Right atrium auricular region (tissue), 2 donors: Measurements from ENCODE around the gene HIBCH. TPM values are rescaled to one million over a fixed set of nuclear protein-coding genes. Genes with fewer than 3 reads are reported as not detected.

Experiments
- DNase-seq: peaks from one replicate; pipeline ENCODE4 v3.0.0-alpha.2; 2019; ENCODE audit warnings: low spot score
- H3K27ac ChIP-seq, 2 donors: fragments of 200-600 bp; sonication (generic); 1 replicate in 1 of 2; 2 replicates in 1 of 2; pipeline ENCODE4 v1.5.1; 2016 to 2019
- H3K27me3 ChIP-seq, 2 donors: fragments of 200-600 bp; sonication (generic); one replicate each; pipeline versions ENCODE4 v1.5.1 to v1.6.0; 2017 to 2019
- H3K36me3 ChIP-seq: fragments of 200-600 bp; sonication (generic); one replicate; pipeline ENCODE4 v1.5.1; 2016
- H3K4me1 ChIP-seq, 2 donors: fragments of 200-600 bp; sonication (generic); one replicate each; pipeline versions ENCODE4 v1.5.1 to v1.6.0; 2017 to 2019
- H3K4me3 ChIP-seq, 2 donors: fragments of 200-600 bp; sonication (generic); 1 replicate in 1 of 2; 2 replicates in 1 of 2; pipeline ENCODE4 v1.5.1; 2017 to 2019; ENCODE audit warnings: mild to moderate bottlenecking in 1 of 2, moderate library complexity in 1 of 2
- H3K9me3 ChIP-seq, 2 donors: fragments of 200-600 bp; sonication (generic); one replicate each; pipeline ENCODE4 v1.5.1; 2019
- total RNA-seq, 2 donors: library from RNA; depleted of rRNA; stranded (reverse); fragments of >200 nt; gene quantifications; one replicate each; pipeline ENCODE4 v1.1.0, GENCODE V29; 2016
- TF ChIP-seq, protein P1 (sequence below), 2 donors: fragments of 200-600 bp; sonication (generic); IDR thresholded peaks; one replicate each; pipeline ENCODE4 v1.5.1; 2019; ENCODE audit warnings: antibody characterized with exemption in 2 of 2

Gene HIBCH
- total RNA-seq, 2 donors from 2014 or later: 11.9 to 17.6 TPM

DNA sequence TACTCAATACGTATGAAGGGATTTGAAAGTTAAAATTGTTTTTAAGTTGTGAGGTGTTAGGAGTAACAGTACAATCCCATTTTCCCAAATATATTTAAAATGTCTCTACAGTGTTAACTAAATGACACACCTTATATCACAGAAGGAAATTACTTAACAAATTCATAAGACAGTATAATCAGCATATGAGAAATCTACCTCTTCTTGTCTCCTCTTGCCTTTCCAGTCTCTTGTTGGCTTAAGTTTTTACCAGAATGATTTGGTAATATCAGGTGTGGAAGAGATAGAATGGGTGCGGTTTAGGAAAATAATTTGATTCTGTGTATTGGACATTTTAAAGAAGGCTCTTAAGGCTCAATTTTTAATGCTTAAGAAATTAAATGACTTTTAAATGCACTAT lies 14.3 kb upstream of the HIBCH start:
- Histone ChIP-seq H3K27ac (peak overlapping the region in 1 of 2 donors; percentile 53), H3K4me3 (no peak overlapping the region), H3K36me3 (no peaks in the 10 kb centered on the region), H3K9me3 (no peaks in the 10 kb centered on the region), H3K4me1 (peaks cover 0 to 7% of the 10 kb centered on the region in 2 donors), H3K27me3 (no peaks in the 10 kb centered on the region)
- no peak for DNase-seq
- TF ChIP-seq, protein P1, sequence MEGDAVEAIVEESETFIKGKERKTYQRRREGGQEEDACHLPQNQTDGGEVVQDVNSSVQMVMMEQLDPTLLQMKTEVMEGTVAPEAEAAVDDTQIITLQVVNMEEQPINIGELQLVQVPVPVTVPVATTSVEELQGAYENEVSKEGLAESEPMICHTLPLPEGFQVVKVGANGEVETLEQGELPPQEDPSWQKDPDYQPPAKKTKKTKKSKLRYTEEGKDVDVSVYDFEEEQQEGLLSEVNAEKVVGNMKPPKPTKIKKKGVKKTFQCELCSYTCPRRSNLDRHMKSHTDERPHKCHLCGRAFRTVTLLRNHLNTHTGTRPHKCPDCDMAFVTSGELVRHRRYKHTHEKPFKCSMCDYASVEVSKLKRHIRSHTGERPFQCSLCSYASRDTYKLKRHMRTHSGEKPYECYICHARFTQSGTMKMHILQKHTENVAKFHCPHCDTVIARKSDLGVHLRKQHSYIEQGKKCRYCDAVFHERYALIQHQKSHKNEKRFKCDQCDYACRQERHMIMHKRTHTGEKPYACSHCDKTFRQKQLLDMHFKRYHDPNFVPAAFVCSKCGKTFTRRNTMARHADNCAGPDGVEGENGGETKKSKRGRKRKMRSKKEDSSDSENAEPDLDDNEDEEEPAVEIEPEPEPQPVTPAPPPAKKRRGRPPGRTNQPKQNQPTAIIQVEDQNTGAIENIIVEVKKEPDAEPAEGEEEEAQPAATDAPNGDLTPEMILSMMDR (IDR thresholded peaks at IDR 0.05): no peak

DNA sequence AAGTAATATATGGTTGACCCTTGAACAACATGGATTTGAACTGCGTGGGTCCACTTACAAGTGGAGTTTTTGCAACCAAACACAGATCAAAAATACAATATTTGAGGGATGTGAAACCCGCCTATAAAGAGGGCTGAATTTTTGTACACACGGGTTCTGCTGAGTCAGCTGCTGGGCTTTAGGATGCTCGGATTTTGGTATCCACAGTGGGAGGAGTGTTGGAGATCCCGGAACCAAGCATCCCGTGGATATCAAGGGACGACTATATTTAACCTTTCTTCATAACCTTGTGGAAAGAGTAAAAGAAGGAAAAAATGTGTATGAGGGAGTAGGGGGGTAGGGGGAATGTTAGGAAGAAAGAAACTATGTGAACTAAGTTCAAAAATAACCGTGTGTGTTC lies 13.8 kb upstream of the HIBCH start:
- Histone ChIP-seq H3K36me3 (no peaks in the 10 kb centered on the region), H3K9me3 (no peaks in the 10 kb centered on the region), H3K27ac (peak overlapping the region in 1 of 2 donors; percentile 53), H3K4me1 (peaks cover 0 to 7% of the 10 kb centered on the region in 2 donors), H3K4me3 (no peak overlapping the region), H3K27me3 (no peaks in the 10 kb centered on the region)
- TF ChIP-seq, protein P1 (IDR thresholded peaks at IDR 0.05): no peak
- DNase-seq: no peak

DNA sequence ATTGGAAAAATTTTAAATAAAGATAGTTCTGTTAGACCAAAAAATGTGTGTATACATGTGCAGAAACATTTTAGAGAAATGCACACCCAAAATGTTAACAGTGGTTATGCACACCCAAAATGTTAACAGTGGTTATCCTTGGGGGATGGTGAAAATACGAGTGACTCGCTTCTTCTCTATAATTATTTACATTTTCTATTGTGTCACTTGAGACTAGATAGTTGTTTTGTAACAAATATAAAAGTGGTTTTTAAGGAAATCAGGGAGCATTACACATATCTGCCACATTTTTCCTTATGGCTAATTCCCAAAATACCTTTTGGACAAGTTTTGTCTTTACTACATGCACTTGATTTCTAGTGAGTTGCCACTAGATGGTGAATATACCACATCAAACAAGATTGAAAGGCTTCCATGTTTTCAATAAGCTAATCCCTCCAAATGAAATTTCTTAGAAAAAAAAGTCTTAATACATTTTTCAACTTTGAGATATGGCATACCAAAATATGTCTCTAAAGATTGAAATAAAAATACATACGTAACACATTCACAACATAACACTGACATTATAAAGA lies 9.0 kb upstream of the HIBCH start:
- no peaks in the 10 kb centered on the region for H3K27me3 ChIP-seq
- TF ChIP-seq, protein P1 (IDR thresholded peaks at IDR 0.05): peak in 1 of 2 donors; percentile 44
- DNase-seq: no peak
- no peaks in the 10 kb centered on the region for H3K4me1 ChIP-seq
- no peaks in the 10 kb centered on the region for H3K36me3 ChIP-seq
- H3K4me3 ChIP-seq: no peak overlapping the region
- H3K27ac ChIP-seq: no peak overlapping the region
- H3K9me3 ChIP-seq: no peaks in the 10 kb centered on the region

DNA sequence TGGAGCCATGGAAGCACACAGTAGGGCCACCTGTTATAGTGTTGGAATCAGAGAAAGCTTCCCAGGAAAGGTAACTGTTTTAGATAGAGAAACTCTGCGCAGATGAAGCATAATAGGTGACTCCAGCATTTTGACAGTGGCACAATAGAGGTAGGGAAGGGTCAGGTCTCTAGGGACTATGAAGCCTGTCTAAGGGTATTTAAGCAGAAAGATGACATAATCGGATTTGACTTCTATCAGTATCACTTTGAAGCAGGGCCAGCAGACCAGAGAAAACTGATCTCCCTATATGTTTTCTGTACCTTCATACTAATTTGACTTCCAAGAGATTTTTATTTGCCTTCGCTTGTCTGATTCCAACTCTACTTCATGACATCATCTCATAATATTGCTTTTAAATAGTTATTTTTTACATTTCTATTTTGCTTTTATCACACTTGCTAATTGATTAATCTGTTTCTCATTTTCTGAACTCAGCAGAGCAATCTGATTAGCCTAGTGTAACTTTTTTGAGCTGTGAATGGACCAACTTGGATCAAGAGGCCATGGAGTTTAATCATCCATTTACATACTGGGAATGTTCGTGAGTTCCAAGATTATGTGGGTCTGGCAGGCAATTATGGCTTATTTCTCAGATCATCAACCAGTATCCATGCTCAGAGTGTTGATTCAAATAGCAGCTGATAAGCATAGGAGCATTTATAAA lies 8.4 kb upstream of the HIBCH start:
- H3K27ac ChIP-seq: no peak overlapping the region
- no peaks in the 10 kb centered on the region for H3K27me3 ChIP-seq
- no peak overlapping the region for H3K4me3 ChIP-seq
- H3K4me1 ChIP-seq: no peaks in the 10 kb centered on the region
- H3K36me3 ChIP-seq: no peaks in the 10 kb centered on the region
- DNase-seq: no peak
- TF ChIP-seq, protein P1 (IDR thresholded peaks at IDR 0.05): no peak
- no peaks in the 10 kb centered on the region for H3K9me3 ChIP-seq

DNA sequence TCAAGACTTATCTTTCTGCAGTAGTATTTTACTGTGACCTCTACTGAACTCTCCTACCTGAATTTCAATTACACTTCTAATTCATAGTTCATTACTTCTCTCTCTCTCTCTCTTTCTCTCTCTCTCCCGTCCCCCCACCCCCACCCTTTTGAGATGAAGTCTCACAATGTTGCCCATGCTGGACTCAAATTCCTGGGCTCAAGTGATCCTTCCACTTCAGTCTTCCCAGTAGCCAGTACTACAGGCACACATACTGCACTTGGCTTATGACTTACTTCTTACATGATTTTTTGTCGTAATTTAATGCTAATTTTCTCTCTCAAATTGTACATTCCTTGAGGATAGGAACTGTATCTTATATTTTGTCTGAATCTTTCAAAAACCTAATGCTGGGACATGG lies 6.0 kb upstream of the HIBCH start:
- no peaks in the 10 kb centered on the region for H3K27me3 ChIP-seq
- TF ChIP-seq, protein P1 (IDR thresholded peaks at IDR 0.05): no peak
- H3K27ac ChIP-seq: no peak overlapping the region
- H3K4me1 ChIP-seq: no peaks in the 10 kb centered on the region
- no peaks in the 10 kb centered on the region for H3K9me3 ChIP-seq
- no peaks in the 10 kb centered on the region for H3K36me3 ChIP-seq
- H3K4me3 ChIP-seq: no peak overlapping the region
- no peak for DNase-seq
